AG20443 (cell line): ENCODE measurements around the gene TMEM247.
"Not testable (repeated sequence)": the region's sequence is repeated elsewhere in the genome, so short reads cannot be mapped to it uniquely, and the experiment has no call there.

ENCODE experiments used
- DNase-seq: peaks from one replicate; pipeline ENCODE4 v3.0.0; 2012; ENCODE audit warnings: low spot score, mixed read lengths

The TMEM247 gene

DNA sequence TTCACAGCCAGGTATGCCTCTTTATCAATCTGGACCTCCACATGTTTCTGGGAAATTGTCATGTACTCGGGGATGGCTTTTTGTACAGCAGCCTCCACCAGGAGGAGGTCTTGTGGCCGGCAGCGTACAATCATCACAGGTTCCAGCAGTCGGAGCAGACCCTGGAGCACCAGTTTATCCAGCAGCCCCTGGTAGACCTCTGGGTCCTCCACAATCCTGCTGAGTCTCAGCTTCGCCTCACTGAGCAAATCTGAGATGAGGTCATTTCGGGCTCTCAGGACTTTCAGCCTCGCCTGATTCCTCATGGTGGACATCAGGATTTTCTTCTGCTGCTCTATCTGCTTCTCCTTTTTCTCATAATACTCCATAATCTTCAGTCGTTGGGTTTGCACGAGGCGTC lies 32.8 kb downstream of the TMEM247 start:
- no peak for DNase-seq

DNA sequence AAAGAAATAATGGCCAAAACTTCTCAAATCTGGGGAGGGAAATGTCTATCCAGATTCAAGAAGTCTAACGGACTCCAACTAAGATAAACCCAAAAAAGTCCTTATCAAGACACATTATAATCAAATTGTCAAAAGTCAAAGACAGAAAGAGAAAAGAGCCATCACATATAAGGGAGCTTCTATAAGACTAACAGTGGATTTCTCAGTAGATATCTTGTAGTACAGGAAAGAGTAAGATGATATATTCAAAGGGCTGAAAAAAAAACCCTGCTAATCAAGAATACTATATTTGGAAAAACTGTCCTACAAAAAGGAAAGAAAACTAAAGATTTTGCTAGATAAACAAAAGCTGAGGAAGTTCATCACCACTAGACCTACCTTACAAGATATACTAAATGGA lies 35.4 kb downstream of the TMEM247 start:
- DNase-seq, result no peak

GRCh38 chr2:46517485-46517884 lies 38.1 kb downstream of the TMEM247 start:
- DNase-seq, result no peak

- DNase-seq, result no peak
Measured at GRCh38 chr2:46518861-46519260, 39.5 kb downstream of the TMEM247 start.

DNA sequence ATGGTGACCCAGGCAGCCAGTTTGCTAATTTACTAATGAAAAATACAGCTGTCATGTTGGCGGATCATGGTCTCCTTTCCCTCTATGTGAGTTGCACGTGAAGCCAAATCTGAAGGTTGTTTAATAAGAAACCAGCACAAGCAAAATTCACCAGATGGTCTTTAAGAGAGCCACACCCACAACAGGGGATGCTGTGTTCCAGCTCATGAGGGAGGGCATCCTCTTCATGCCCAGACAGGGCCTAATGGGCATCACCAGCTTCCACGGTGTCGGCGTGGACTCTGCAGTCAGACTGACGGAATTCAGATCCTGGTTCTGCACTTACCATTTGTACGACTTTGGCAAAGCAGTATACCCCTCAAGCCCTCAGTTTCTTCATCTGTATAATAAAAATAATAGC lies 39.9 kb downstream of the TMEM247 start:
- DNase-seq, result no peak

DNA sequence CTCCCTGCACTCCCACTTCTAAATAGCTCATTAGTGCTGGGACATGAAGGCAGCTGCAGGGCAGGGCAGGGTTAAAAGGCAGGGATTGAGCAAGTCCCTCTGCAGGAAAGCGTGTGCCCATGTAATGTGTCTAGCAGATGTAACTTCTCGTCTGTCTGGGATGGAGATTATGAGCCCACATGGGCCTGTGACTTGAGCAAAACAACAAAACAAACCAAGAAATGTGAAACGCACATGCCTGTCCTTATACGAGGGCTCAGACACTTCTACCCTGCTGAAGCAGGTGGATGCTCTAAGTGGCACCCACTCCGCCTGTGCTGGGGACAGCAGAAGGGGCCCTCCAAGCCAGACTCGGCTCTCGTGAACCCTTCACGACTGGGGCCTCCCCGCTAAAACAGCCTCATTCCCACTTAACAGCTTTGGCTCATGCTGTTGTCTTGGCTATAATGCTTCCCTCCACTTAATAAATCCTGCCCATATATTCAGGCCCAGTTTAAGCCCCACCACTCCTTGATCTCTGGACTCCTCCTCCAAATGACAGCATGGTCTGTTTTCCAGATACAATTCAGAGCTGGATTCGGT lies 40.9 kb downstream of the TMEM247 start:
- DNase-seq, result no peak

GRCh38 chr2:46521215-46521683 lies 41.9 kb downstream of the TMEM247 start:
- peak; percentile 58 for DNase-seq

DNA sequence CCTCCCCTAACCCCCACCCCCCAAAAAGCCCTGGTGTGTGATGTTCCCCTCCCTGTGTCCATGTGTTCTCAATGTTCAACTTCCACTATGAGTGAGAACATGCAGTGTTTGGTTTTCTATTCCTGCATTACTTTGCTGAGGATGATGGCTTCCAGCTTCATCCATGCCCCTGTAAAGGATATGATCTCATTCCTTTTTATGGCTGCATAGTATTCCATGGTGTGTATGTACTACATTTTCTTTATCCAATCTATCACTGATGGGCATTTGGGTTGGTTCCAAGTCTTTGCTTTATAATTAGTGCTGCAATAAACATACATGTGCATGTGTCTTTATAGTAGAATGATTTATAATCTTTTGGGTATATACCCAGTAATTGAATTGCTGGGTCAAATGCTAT lies 43.0 kb downstream of the TMEM247 start:
- not testable (repeated sequence) for DNase-seq

GRCh38 chr2:46525522-46526155 lies 46.3 kb downstream of the TMEM247 start:
- DNase-seq, result no peak

GRCh38 chr2:46528880-46529279 lies 49.5 kb downstream of the TMEM247 start:
- DNase-seq, result no peak

DNA sequence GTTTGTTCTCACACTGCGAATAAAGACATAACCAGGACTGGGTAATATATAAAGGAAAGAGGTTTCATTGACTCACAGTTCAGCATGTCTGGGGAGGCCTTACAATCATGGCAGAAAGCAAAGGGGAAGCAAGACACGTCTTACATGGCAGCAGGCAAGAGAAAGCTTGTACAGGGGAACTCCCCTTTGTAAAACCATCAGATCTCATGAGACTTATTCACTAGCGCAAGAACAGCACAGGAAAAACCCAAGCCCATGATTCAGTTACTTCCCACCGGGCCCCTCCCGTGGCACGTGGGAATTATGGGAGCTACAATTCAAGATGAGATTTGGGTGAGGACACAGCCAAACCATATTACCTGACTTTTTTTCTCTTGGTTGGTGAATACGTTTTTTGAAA lies 51.3 kb downstream of the TMEM247 start:
- DNase-seq, result no peak

GRCh38 chr2:46531863-46532262 lies 52.5 kb downstream of the TMEM247 start:
- DNase-seq, result no peak
